Upper lobe of left lung (tissue), 6 donors: ENCODE data around the gene TEKT5. TPM values are rescaled to one million over a fixed set of nuclear protein-coding genes. Genes with fewer than 3 reads are reported as not detected.

Experiments
- ATAC-seq, 2 donors: fragments of 200-7000 bp; cut with Tn5 transposase; one replicate each; pipeline ENCODE4 v1.9.1; 2022; ENCODE audit warnings: mild to moderate bottlenecking in 2 of 2, moderate library complexity in 2 of 2; ENCODE audit not compliant: low FRiP score in 2 of 2
- DNase-seq, 2 donors: peaks; one replicate each; pipeline ENCODE4 v3.0.0-alpha.2; 2019 to 2020
- H3K27ac ChIP-seq, 4 donors: fragments of 200-600 bp; sonication (generic); one replicate each; pipeline ENCODE4 v1.5.1; 2016 to 2019
- H3K27me3 ChIP-seq, 4 donors: fragments of 200-600 bp; sonication (generic); one replicate each; pipeline ENCODE4 v1.5.1; 2017 to 2019
- H3K36me3 ChIP-seq, 4 donors: fragments of 200-600 bp; sonication (generic); one replicate each; pipeline ENCODE4 v1.5.1; 2016 to 2019
- H3K4me1 ChIP-seq, 4 donors: fragments of 200-600 bp; sonication (generic); one replicate each; pipeline ENCODE4 v1.5.1; 2018 to 2019
- H3K4me3 ChIP-seq, 4 donors: fragments of 200-600 bp; sonication (generic); one replicate each; pipeline ENCODE4 v1.5.1; 2017 to 2019; ENCODE audit warnings: mild to moderate bottlenecking in 2 of 4, moderate library complexity in 1 of 4
- H3K9me3 ChIP-seq, 4 donors: fragments of 200-600 bp; sonication (generic); one replicate each; pipeline ENCODE4 v1.5.1; 2018 to 2019
- CTCF ChIP-seq, 6 experiments: fragments of 450-650 bp in 4 of 6; fragments of 200-600 bp in 2 of 6; sonication (generic) in 2 of 6; IDR thresholded peaks; one replicate each; pipeline ENCODE4 v1.5.1; 2016 to 2019; ENCODE audit warnings: antibody characterized with exemption in 6 of 6
- EP300 ChIP-seq, 4 donors: sonication (generic); formaldehyde crosslinking; IDR thresholded peaks; one replicate each; pipeline ENCODE4 v1.5.1; 2017; ENCODE audit warnings: antibody characterized with exemption in 4 of 4, control low read depth in 2 of 4
- POLR2A ChIP-seq, 4 donors: fragments of 450-650 bp; IDR thresholded peaks; one replicate each; pipeline ENCODE4 v1.5.1; 2016 to 2017; ENCODE audit warnings: antibody characterized with exemption in 4 of 4, mild to moderate bottlenecking in 2 of 4
- POLR2AphosphoS5 ChIP-seq, 2 donors: sonication (generic); formaldehyde crosslinking; IDR thresholded peaks; one replicate each; pipeline ENCODE4 v1.5.1; 2017; ENCODE audit warnings: antibody characterized with exemption in 2 of 2
- WGBS, 2 donors: methylation state at CpG; one replicate each; pipeline ENCODE4 v1.1.5; 2017 to 2018; 5-methylcytosine and 5-hydroxymethylcytosine counted together
- total RNA-seq, 6 donors: library from RNA; depleted of rRNA in 4 of 6; stranded (reverse); fragments of >200 nt in 4 of 6; gene quantifications; one replicate each; pipeline versions ENCODE4 v1.1.0 to v1.2.1, GENCODE V29; 2016 to 2021
- donor health status: DM: no; HTN: no; CAD: no; lungs with moderate emphysema.
- donor health status: DM: no; HTN: yes; CAD: no; lungs with severe emphysema.

Gene TEKT5
- total RNA-seq, 6 donors from 2014 or later: 0.20 to 2.1 (median 0.44) TPM; not detected in 3

- no peak for ATAC-seq
- 79 to 93% methylated on average over 2 of the region's 2 CpGs for WGBS, 2 donors
- no peak for TF ChIP-seq POLR2A (IDR thresholded peaks at IDR 0.05)
- TF ChIP-seq EP300 (IDR thresholded peaks at IDR 0.05): no peak
- no peak for TF ChIP-seq CTCF (IDR thresholded peaks at IDR 0.05)
- TF ChIP-seq POLR2AphosphoS5 (IDR thresholded peaks at IDR 0.05): no peak
- no peaks in the 10 kb centered on the region for H3K27me3 ChIP-seq
- no peaks in the 10 kb centered on the region for H3K36me3 ChIP-seq
- no peak for DNase-seq
- no peak overlapping the region for H3K27ac ChIP-seq
- H3K4me1 ChIP-seq: peaks cover 30 to 38% (median 36%) of the 10 kb centered on the region in 4 donors
- H3K9me3 ChIP-seq: no peaks in the 10 kb centered on the region
- H3K4me3 ChIP-seq: no peak overlapping the region
Measured at GRCh38 chr16:10740845-10741208, 46.1 kb upstream of the TEKT5 start.

GRCh38 chr16:10740000-10740844, 45.5 kb upstream of the TEKT5 start:
- no peak for DNase-seq
- no peak for ATAC-seq
- no peaks in the 10 kb centered on the region for H3K9me3 ChIP-seq

DNA sequence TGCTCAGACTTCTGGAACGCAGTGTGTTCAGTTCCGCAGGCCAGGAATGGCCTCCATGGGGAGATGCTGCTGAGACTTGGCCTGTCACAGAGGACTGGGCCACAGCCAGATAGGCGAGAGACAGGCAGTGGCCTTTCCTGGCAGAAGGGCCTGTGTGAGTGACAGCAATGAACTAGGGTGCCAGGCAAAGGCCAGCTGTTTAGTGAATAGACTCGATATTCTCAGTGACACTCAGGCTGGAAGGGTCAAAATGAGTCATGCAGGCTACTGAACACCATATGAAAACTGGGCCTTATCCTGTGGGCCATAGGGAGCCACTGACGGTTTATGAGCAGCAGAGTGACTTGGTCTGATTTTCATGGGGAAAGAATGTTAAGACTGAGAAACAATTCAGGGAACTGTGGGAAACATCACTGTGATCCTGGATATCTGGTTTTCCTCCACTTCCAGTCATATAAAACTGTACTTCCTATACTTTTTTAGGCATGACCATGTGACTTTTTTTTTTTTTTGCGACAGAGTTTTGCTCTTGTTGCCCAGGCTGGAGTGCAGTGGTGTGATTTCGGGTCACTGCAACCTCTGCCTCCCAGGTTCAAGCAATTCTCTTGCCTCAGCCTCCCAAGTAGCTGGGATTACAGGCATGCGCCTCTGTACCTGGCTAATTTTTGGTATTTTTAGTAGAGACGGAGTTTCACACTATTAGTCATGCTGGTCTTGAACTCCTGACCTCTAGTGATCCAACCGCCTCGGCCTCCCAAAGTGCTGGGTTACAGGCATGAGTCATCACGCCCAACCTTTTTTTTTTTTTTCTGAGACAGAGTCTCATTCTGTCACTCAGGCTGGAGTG, 43.7 kb upstream of the TEKT5 start:
- Histone ChIP-seq H3K9me3 (no peaks in the 10 kb centered on the region), H3K4me3 (no peak overlapping the region), H3K4me1 (peaks cover 19 to 22% (median 21%) of the 10 kb centered on the region in 4 donors), H3K36me3 (no peaks in the 10 kb centered on the region), H3K27ac (peak overlapping the region; percentile 1 to 70 (median 37)), H3K27me3 (no peaks in the 10 kb centered on the region)
- ATAC-seq: peak; percentile 54 to 59
- peak; percentile 6 to 45 for TF ChIP-seq POLR2AphosphoS5 (IDR thresholded peaks at IDR 0.05)
- no peak for TF ChIP-seq CTCF (IDR thresholded peaks at IDR 0.05)
- peak in 1 of 2 donors; percentile 65 for DNase-seq
- WGBS, 2 donors: 58 to 59% methylated on average over 12 of the region's 12 CpGs

More at GRCh38 chr16:10740000-10740844, 45.5 kb upstream of the TEKT5 start:
- H3K4me3 ChIP-seq: no peak overlapping the region
- 85 to 93% methylated on average over 6 to 10 of the region's 10 CpGs for WGBS, 2 donors
- H3K4me1 ChIP-seq: peaks cover 28 to 32% (median 31%) of the 10 kb centered on the region in 4 donors
- H3K27ac ChIP-seq: no peak overlapping the region
- TF ChIP-seq POLR2AphosphoS5 (IDR thresholded peaks at IDR 0.05): no peak
- no peak for TF ChIP-seq CTCF (IDR thresholded peaks at IDR 0.05)
- TF ChIP-seq EP300 (IDR thresholded peaks at IDR 0.05): no peak
- TF ChIP-seq POLR2A (IDR thresholded peaks at IDR 0.05): no peak
- H3K27me3 ChIP-seq: no peaks in the 10 kb centered on the region
- H3K36me3 ChIP-seq: no peaks in the 10 kb centered on the region

- Histone ChIP-seq H3K9me3 (no peaks in the 10 kb centered on the region), H3K27me3 (no peaks in the 10 kb centered on the region), H3K36me3 (no peaks in the 10 kb centered on the region), H3K4me1 (peaks cover 13 to 16% (median 16%) of the 10 kb centered on the region in 4 donors), H3K4me3 (peak overlapping the region in 3 of 4 donors; percentile 13 to 37 (median 27)), H3K27ac (peak overlapping the region in 2 of 4 donors; percentile 66 to 67)
- 30 to 37% methylated on average over 12 of the region's 12 CpGs for WGBS, 2 donors
- DNase-seq: peak in 1 of 2 donors; percentile 78
- peak; percentile 92 to 93 for ATAC-seq
- peak; percentile 83 to 97 (median 94) for TF ChIP-seq CTCF (IDR thresholded peaks at IDR 0.05)
- no peak for TF ChIP-seq POLR2AphosphoS5 (IDR thresholded peaks at IDR 0.05)
Measured at GRCh38 chr16:10737068-10737625, 42.4 kb upstream of the TEKT5 start.
